Stimulated activated CD8-positive, alpha-beta memory T cell treated with anti-CD3 and anti-CD28 coated beads, Interleukin-15, amount 100 ng/mL, for 4 hours (primary cell): ENCODE data around the gene EVA1A.

Experiments used
- DNase-seq, 2 donors: peaks; one replicate each; pipeline ENCODE4 v3.0.0-alpha.2; 2020; ENCODE audit warnings: low read depth in 2 of 2

EVA1A gene

DNA sequence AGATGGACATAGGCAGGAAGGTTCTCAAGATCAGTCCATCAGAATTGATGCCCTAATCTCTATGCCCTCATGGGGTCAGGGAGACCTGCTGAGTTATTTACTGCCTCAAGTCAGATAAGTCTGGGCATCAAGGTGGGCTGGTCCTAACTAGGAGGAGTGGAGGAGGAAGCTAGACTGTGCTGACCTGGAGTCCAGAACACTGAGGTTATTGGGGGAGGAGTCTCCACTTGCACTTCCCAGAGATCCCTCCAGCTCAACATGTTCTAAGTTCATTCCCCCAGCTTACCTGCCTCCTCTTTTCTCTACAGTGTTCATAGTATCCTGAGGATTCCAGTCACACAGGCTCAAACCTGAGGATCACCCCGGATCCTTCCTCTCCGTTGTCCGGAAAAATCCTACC is 19.3 kb downstream of the EVA1A start:
- no peak for DNase-seq

DNA sequence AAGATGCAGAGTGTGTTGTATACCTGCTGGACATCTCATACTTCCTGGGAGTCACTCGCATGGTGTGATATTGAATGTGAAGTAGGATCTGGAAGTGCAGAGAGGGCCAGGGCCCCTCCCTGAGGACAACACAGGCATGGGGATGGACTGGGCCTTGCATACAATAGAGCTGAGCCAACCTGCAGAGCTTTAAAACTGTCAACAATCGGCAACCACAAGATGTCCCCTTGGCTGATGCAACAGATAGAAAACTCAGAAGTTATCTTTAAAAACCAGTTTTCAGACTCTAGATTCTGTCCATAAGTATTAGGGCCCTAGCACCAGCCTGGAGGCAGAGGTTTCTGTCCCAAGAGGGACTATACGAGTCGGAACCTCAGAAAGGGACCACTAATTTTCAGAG is 19.7 kb downstream of the EVA1A start:
- DNase-seq = no peak

DNA sequence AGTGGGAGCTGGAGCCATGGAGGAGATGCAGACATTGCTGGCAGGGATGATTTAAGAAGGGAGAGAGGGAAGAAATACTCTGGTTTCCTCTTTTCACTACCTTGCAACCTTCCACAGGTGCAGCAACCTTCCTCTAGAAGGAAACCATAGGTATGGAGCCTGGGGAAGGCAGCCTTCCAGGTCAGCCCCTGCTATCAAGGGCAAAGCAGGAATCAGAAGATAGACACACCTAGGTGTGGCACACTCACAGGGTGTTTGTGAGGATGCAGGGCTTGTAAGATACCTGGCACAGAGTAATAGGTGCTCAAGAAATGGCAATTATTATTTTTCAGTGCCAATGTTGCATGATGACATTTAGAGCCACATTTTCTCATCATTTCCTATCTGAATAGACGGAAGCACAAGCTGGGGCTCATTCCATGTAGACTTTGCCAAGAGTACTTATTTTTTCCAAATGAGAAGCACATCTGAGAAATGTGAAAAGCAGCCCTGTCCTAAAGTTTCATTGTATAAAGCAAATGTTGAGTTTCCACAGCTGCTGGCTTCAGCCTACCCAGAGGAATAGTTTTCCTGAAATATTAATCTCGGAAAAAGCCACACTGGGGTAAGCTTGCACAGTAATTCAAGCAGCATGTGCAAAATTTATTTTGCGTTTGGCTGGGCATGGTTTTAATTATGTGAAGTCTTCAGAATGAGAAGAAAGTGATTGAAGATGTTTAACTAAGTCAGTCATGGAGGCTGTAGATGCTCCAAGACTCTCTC is 20.6 kb downstream of the EVA1A start:
- DNase-seq = no peak

DNA sequence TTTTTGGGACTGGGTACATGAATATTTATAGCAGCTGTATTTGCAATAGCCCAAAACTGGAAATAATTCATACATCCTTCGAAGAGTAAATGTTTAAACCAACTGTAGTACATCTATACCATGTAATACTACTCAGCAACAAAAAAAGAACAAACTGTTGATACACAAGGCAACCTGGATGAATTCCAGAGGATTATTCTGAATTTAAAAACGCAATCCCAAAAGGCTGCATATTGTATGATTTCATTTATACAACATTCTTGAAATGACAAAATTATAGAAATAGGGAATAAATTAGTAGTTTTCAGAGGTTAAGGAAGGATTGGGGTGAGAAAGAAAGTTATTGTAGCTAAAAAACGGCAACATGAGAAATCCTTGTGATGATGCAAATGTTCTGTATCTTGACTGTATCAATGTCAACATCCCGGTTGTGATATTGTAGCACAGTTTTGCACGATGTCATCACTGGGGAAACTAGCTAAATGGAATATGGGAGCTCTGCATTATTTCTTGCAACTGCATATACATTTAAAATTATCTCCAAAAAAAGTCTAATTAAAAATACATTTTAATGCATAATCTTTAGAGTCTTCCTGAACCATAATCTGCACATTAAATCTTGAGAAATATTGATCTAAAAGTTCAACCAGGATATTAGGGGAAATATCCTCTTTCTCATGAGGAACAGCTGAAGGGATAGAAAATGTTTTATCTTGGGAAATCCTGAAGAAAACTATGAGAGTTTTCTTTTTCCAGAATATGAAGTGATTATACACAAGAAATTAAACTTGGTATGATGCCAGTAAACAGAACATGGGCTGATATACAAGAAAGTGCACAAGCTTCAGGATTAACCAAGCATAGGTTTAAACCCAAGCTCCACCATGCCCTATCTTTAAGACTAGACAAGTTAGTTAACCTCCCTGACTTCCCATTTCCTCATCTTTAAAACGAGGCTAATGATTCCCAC is 21.9 kb downstream of the EVA1A start:
- DNase-seq = no peak

DNA sequence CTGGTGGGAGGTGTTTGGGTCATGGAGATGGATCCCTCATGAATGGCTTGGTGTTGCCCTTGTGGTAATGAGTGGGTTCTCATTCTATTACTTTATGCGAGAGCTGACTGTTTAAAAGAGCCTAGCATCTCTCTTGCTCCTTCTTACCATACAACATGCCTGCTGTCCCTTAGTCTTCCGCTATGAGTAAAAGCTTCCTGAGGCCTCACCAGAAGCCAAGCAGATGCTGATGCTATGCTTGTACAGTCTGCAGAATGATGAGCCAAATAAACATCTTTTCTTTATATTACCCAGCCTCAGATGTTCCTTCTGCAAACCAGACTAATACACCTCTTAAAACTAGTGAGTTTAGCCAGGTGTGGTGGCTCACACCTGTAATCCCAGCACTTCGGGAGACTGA is 23.1 kb downstream of the EVA1A start:
- DNase-seq = no peak

DNA sequence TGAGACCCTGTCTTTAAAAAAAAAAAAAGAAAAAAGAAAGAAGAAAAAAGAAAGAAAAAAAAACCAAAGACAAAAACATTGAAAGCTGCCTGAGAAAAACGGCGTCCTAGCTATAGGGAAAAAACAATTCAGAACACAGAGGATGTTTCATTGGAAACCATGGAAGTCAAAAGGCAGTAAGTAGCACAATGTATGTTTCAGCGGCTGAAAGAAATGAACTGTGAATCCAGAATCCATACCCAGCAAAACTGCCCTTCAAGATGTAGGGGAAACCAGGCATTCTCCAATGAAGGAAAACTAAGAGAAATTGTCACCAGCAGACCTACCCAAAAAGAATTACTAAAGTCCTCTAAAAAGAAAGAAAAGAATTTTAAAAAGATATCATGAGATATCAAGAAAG is 27.6 kb downstream of the EVA1A start:
- DNase-seq = no peak

DNA sequence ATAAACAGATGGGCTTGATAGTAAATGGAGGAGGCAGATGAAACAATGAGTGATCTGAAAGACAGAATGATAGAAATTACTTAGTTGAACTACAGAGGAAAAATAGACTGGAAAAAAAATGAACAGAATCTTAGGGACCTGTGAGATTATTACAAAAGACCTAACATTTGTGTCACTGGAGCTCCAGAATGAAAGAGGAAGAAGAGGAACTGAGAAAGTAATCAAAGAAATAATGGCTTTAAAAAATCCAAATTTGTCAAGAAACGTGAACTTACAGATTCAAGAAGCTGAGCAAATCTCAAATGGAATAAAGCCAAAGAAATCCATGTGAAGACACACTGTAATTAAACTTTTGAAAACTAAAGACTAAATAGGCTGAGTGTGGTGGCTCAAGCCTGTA is 28.3 kb downstream of the EVA1A start:
- no peak for DNase-seq

DNA sequence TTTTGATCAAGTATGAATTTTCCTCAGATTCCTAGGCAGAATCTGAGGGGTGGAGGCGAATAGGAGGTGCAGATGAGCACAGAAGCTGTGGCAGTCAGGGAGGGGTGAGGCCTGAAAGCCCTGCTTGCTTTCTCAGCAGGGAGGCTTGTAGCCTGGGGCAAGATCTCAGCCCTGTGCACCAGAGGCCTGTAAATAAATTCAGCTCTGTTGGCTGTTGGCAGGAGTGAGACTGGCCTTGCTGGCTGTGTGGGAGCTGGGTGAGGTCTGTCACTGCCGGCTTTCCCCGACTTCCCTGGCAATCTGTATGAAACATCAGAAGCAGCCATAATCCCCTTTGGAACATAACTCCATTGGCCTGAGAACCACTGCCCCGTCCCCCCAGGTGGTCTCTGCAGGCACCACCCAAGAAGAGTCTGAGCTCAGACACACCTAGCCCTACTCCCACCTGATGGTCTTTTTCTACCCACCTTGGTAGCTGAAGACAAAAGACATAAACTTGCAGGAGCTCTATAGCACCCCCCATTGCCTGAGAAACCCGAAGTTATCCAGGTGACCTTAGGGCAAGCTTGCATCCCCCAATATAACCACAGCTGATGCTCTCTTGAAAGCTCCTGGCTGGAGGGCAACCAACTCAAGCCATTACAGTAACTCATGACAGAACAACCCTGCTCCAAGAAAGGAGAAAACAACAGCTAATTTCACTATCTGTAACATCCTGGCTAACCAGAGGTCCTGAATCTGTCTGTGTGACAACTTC is 32.3 kb downstream of the EVA1A start:
- DNase-seq = no peak

DNA sequence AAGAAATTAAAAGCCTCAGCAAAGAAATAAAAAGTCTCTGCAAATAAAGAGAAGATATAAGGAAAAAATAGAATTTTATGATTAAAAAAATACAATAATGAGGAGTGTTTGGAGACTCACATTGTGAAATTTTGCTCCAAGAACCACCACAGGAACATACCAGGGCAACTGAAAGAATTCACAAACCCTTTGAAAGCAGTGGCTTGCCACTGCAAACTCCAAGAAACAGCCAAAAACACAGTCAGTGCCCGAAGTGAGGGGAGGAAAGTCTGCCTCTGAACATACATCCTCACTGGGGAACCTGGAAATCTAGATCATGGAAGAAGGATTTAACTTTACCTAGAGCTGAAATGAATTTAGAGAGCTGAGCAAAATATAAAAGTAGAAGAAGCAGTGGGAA is 33.1 kb downstream of the EVA1A start:
- DNase-seq = no peak

DNA sequence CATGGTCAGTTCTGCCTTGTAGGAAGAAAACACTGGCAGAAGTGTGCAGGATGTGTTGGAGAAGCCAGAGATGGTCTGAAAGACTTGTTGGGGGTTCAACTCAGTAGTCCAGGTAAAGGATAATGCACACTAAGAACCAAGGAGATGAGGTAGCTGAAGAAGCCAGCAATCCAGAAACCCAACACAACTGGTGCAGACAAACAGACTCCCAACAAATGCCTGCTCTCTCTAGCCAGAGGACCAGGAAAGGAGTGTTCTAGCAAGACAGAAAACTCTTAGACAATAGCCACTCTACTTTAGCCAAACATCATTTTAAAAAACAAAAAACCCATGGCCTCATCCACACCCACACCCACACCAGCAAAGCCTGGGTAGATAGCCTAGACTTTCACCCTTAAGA is 33.9 kb downstream of the EVA1A start:
- no peak for DNase-seq

DNA sequence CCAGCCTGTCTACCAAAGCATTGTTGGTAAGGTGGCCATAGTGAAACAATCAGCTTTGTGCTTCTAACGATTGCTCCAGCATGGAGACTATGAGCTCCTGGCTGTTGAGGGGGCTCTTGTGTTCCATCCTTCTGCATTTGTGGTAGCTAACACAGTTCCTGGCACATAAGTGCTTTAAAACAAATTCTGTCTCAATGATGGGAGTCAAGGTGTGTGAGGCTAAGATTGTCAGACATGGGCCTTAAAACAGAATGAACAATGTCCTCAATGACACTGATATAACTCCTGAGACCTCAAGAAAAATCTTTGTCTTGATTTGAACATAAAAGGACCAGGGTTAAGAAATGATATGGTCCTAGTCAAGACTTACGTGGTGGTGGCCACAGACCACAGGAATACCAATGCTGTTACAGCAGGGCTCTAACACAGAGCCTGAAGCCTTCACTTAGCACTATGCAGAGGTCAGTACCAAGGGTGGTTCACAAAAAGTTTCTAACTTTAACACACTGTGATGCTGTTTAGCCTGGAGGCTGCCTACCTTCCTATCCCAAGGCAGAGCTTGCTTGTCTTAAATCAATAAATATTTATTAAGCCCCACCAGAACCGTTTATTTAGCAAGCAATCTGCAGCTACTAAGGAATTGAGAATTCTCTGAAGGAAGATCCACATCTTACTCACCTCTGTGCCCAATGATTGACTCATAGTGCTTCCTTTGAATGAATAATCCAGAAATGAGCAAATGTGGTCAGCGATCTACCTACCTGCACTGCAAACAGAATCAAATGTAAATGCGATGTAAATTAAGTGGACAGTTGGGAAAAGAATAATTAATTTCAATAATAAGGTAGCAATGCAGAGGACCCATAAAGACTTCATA is 35.1 kb downstream of the EVA1A start:
- no peak for DNase-seq

DNA sequence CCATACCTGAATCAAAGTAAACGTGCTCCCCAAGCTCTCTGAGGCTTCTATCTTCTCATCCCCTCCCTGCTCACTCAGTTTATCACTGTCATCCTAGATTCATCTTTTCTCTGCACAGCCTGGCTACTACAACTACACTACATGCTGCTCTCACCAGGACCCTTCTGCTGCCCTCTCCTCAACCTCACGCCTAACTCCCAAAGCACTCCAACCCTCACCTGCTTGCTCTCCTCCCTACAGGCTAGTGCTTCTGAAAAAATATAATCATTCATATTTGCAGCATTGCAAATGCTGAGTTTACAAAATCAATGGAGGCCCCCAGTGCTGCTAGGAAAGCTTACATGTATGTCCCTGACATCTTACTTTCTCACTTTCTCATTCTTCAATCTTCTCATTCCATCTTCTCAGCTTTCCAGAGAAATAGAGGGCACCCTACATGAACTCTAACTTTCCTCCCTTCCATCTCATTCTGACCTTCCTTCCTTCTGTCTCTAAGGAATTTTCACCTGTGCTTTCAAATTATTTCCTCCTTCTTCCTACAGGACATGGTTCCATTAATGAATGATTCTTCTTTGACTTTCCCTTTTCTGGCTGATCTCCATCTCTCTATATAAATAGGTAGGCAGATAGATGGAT is 36.3 kb downstream of the EVA1A start:
- DNase-seq = no peak

DNA sequence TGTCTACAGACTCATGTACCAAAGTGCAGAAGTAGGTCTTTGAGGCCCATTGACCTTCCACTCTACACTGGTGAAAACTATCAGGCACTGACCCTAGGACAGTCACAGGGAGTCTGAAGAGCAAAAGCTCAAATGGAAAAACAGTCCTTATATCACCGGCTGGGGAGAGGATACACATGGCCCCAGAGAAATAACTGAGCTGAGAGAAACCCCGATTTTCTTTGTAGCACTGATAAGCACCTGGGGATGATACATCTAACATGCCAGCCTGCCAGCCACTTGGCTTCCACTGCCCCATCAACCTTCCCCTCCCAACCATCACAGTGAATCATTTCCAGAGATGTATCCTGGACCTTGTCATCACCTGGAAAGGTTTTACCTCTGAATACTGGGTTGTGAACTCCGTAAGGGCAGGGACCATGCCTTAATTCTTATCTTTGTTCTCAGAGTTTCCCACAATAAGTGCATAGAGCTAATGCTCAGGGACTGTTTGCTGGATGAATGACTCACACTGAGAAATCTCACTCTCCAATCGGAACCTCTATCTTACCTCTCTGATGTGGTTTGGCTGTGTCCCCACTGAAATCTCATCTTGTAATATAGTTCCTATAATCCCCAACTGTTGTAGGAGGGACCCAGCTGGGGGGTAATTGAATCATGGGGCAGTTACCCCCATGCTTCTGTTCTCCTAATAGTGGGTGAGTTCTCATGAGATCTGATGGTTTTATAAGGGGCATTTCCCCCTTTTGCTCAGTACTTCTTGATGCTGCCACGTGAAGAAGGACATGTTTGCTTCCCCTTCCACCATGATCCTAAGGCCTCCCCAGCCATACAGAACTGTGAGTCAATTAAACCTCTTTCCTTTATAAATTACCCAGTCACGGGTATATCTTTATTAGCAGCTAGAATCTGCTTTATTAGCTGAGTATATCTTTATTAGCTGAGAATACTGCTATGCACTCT is 37.1 kb downstream of the EVA1A start:
- no peak for DNase-seq

DNA sequence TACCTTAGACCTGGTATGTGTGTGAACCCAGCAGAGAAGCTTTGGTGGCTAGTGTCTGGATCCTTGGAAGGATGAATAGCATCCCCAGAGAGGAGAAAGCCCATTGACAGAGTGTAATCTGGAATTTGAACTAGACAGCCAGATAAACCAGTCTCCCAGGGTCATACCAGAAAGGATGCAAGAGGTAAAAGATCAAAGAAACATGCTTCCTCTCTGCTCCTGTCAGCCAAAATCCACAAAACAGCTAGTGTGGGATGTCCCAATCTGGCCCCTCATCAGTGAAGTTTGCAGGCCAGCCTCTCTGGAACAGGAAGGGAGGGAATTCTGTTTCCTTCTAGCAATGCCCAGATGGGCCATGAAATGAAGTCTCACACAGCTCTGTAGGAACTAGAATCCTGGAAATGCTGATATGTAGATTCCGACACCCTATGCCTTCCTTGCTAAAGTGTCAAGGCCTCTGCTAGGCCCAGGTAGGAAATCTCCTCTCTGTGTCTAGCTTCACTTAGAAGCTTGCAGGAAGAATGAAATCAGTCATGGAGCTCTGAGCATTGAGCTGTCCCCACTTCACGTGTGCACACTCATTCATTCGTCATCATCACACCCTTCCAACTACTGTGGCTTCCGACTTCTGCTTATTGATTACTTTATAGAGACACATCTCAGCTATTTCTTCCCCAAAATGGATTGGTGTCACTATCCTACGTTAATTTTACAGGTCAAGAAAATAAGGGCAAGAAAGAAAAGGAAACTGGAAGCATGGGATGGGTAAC is 38.0 kb downstream of the EVA1A start:
- DNase-seq = no peak

DNA sequence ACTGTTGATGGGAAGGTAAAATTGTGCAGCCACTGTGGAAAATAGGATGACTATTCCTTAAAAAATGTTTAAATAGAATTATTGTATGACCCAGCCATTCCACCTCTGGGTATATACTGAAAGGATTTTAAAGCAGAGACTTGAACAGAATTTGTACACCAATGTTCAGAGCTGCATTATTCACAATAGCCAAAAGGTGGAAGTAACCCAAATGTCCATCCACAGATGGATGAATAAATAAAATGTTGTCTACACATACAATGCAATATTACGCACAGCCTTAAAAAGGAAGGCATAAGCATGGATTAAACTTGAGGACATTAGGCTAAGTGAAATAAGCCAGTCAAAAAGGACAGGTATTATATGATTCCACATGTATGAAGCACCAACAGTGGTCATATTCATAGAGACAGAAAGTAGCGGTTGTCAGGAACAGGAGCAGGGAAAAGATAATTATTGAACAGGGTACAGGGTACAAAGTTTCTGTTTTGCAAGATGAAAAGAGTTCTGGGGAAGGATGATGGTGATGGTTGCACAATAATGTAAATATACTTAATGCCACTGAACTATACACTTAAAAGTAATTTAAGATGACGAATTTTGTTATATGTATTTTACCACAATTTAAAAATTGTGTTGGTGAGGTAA is 39.4 kb downstream of the EVA1A start:
- no peak for DNase-seq

DNA sequence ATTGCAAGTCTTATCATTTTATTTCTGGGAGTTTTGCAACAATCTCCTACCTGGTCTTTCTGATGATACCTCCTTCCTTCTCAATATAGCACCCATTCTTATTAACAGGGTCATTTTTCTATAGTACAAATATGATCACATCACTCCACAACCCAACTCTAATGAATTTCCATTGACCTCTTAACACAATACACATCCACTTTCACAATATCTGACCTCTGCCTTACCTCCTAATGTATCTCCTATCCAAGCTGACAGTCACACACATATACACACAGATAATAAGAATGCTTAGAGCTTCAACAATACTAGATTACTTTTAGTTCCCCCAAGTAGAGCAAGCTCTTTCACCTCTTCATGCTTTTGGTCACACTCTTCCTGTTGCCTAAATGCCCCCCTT is 40.9 kb downstream of the EVA1A start:
- no peak for DNase-seq

DNA sequence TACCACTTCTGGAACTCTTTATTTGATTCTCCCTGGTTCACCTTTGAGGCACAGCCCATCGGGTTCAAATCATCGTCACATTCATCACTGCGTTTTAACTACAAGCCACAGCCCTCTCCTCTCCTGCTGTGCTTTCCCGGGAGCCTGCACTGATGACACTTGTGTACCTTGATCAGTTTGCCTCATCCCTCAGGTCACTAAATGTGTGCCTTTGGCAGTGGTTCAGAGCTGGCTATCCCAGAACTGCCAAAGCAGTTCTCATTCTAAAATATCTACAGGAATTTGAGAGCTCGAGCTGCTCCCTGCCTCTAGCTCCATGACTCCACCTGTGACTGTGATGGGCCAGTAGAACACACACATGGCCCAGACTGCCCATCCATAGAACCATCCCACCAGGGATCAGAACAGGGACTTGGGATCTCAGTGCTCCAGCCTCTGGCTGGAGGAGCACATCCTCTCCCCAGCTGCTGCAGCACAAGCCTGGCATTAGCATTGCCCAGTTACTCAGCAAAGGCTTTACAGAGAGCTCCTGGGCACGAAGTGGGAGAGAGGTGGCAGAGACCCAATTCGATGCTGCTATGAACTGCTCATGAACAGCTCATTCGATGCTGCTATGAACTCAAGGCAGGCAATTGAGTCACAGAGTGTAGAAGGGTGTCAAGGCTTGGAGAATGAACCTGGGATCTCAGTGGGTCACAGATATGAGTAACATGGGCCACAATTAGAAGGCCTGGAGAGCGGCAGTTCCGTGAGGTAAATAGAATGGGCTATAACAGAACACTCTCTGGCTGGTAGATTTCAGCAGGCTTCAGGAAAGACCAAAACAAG is 41.9 kb downstream of the EVA1A start:
- no peak for DNase-seq
